Measurements from ENCODE around the gene HRH1.

- TF ChIP-seq EZH2 (IDR thresholded peaks at IDR 0.05; ENCODE audit: borderline replicate concordance, low read depth, low read length, severe bottlenecking) (no peak), CTCF (IDR thresholded peaks at IDR 0.05; ENCODE audit: extremely low read depth in 1 of 2, insufficient read depth in 1 of 2, low read depth in 1 of 2, low read length in 2 of 2) (no peak), MAX (IDR thresholded peaks at IDR 0.05; ENCODE audit: insufficient read depth, insufficient read length) (no peak)
Measured at GRCh38 chr3:11235385-11235784, 81.1 kb downstream of the HRH1 start.
